HTERT RPE-1 (cell line): ENCODE measurements around the gene TFF1.

Source experiments
- in situ Hi-C: fragments of 300-500 bp; cut with MboI; formaldehyde crosslinking; loops from 4 replicates; pipeline ENCODE4 v1.14.3; 2020; ENCODE audit warnings: low sequenced_read_pairs

TFF1 gene

GRCh38 chr21:42346866-42347600 is 19.3 kb downstream of the TFF1 start:
- in situ Hi-C loops = no loop called here

- in situ Hi-C loops = no loop called here
Measured at GRCh38 chr21:42346441-42346840, 19.9 kb downstream of the TFF1 start.

GRCh38 chr21:42344631-42345030 is 21.7 kb downstream of the TFF1 start:
- in situ Hi-C loops = no loop called here

GRCh38 chr21:42343963-42344510 is 22.3 kb downstream of the TFF1 start:
- in situ Hi-C loops = no loop called here

GRCh38 chr21:42343556-42343955 is 22.8 kb downstream of the TFF1 start:
- in situ Hi-C loops = no loop called here

- in situ Hi-C loops = no loop called here
Measured at GRCh38 chr21:42343101-42343500, 23.2 kb downstream of the TFF1 start.

GRCh38 chr21:42341776-42342542 is 24.4 kb downstream of the TFF1 start:
- in situ Hi-C loops = no loop called here

- in situ Hi-C loops = no loop called here
Measured at GRCh38 chr21:42340187-42341050, 25.9 kb downstream of the TFF1 start.

GRCh38 chr21:42338729-42339715 is 27.3 kb downstream of the TFF1 start:
- in situ Hi-C loops = no loop called here

GRCh38 chr21:42337830-42338728 is 28.3 kb downstream of the TFF1 start:
- in situ Hi-C loops = no loop called here

- in situ Hi-C loops = no loop called here
Measured at GRCh38 chr21:42337276-42337675, 29.1 kb downstream of the TFF1 start.

- in situ Hi-C loops = no loop called here
Measured at GRCh38 chr21:42336054-42336453, 30.3 kb downstream of the TFF1 start.

GRCh38 chr21:42332557-42333317 is 33.6 kb downstream of the TFF1 start:
- in situ Hi-C loops = no loop called here

GRCh38 chr21:42331660-42332059 is 34.7 kb downstream of the TFF1 start:
- in situ Hi-C loops = no loop called here

- in situ Hi-C loops = no loop called here
Measured at GRCh38 chr21:42330380-42331371, 35.7 kb downstream of the TFF1 start.

- in situ Hi-C loops = no loop called here
Measured at GRCh38 chr21:42324896-42325295, 41.4 kb downstream of the TFF1 start.

GRCh38 chr21:42321845-42322244 is 44.5 kb downstream of the TFF1 start:
- in situ Hi-C loops = no loop called here
